Left kidney (tissue), 8 donors: ENCODE measurements around the gene RSPH10B. TPM values are rescaled to one million over a fixed set of nuclear protein-coding genes. Genes with fewer than 3 reads are reported as not detected.
"Not testable (repeated sequence)": the region's sequence is repeated elsewhere in the genome, so short reads cannot be mapped to it uniquely, and the experiment has no call there.

Experiments
- DNase-seq: peaks from one replicate; pipeline ENCODE4 v3.0.0-alpha.2; 2013
- long read RNA-seq, 8 donors: transcript quantifications; one replicate each; lab custom pipeline, GENCODE V29; 2026
- polyA plus RNA-seq: library from polyadenylated mRNA; unstranded; fragments of 120-200 nt; gene quantifications from one replicate; pipeline ENCODE4 v1.2.1, GENCODE V29; 2013; ENCODE audit not compliant: insufficient read length

Gene RSPH10B
- 0.43 TPM for polyA plus RNA-seq
- long read RNA-seq, donor 1, result 0 reads
- long read RNA-seq, donor 2, result 0 reads
- long read RNA-seq, donor 3, result 0 reads
- long read RNA-seq, donor 4, partial matches to known transcripts, result 20 of 20 reads
- long read RNA-seq, donor 4, other reads (novel, unspliced or antisense), result 0 of 20 reads
- long read RNA-seq, donor 5, result 0 reads
- long read RNA-seq, donor 6, result 0 reads
- long read RNA-seq, donor 7, partial matches to known transcripts, result 118 of 167 reads
- long read RNA-seq, donor 7, other reads (novel, unspliced or antisense), result 49 of 167 reads
- long read RNA-seq, donor 8, partial matches to known transcripts, result 11 of 25 reads
- long read RNA-seq, donor 8, other reads (novel, unspliced or antisense), result 14 of 25 reads

GRCh38 chr7:5970347-5970911 is at the start of gene RSPH10B:
Gene RSPH10B (minus strand): TSS chr7:5970689. CDS start chr7:5967116, 3,573 bp downstream.
- DNase-seq, result not testable (repeated sequence)

- no peak for DNase-seq
Observed at GRCh38 chr7:6016653-6016966, 46.1 kb upstream of the RSPH10B start.

- no peak for DNase-seq
Observed at GRCh38 chr7:6015917-6016652, 45.6 kb upstream of the RSPH10B start.

- DNase-seq, result no peak
Observed at GRCh38 chr7:6012355-6013104, 42.0 kb upstream of the RSPH10B start.

- DNase-seq, result no peak
Observed at GRCh38 chr7:6011541-6011940, 41.1 kb upstream of the RSPH10B start.

- DNase-seq, result not testable (repeated sequence)
Observed at GRCh38 chr7:6010370-6010769, 39.9 kb upstream of the RSPH10B start.

GRCh38 chr7:6008668-6009611 is 38.5 kb upstream of the RSPH10B start, which contains the start of the genes AIMP2 and PMS2:
Gene AIMP2 (plus strand): TSS chr7:6009272. CDS start chr7:6009364, 92 bp downstream.
Gene PMS2 (minus strand): TSS chr7:6009049. CDS start chr7:6009019, 30 bp downstream.
- peak; percentile 99 for DNase-seq

GRCh38 chr7:6007835-6008590 is 37.5 kb upstream of the RSPH10B start:
- DNase-seq, result not testable (repeated sequence)

- DNase-seq, result no peak
Observed at GRCh38 chr7:6007386-6007785, 36.9 kb upstream of the RSPH10B start.

- DNase-seq, result peak; percentile 69
Observed at GRCh38 chr7:5997210-5997808, 26.8 kb upstream of the RSPH10B start.

- not testable (repeated sequence) for DNase-seq
Observed at GRCh38 chr7:5987061-5987460, 16.6 kb upstream of the RSPH10B start.

- DNase-seq, result not testable (repeated sequence)
Observed at GRCh38 chr7:5979680-5980314, 9.3 kb upstream of the RSPH10B start.

GRCh38 chr7:5973580-5973979 is 3.1 kb upstream of the RSPH10B start:
- DNase-seq, result not testable (repeated sequence)

- DNase-seq, result not testable (repeated sequence)
Observed at GRCh38 chr7:5963810-5964209, 6.7 kb downstream of the RSPH10B start.

- DNase-seq, result not testable (repeated sequence)
Observed at GRCh38 chr7:5963205-5963604, 7.3 kb downstream of the RSPH10B start.

GRCh38 chr7:5934945-5935450 is 35.5 kb downstream of the RSPH10B start:
- DNase-seq, result not testable (repeated sequence)

- DNase-seq, result not testable (repeated sequence)
Observed at GRCh38 chr7:5931905-5932644, 38.4 kb downstream of the RSPH10B start.

GRCh38 chr7:5931250-5931649 is 39.2 kb downstream of the RSPH10B start:
- not testable (repeated sequence) for DNase-seq
